Cerebellar nuclear complex (tissue), 1 donor: ENCODE data around the gene SERPINH1.

ENCODE experiments used
- DNase-seq, 2 experiments: peaks; one replicate each; lab custom pipeline; 2025; lab: John Stamatoyannopoulos, UW

SERPINH1 gene

GRCh38 chr11:75562048-75562835, at the start of gene SERPINH1:
Gene SERPINH1, plus strand, starts transcription at chr11:75562253. Its CDS starts 4,097 bp downstream, at chr11:75566350.
- DNase-seq, result no peak

GRCh38 chr11:75513250-75513649, 48.8 kb upstream of the SERPINH1 start:
- no peak for DNase-seq

- no peak for DNase-seq
Observed at GRCh38 chr11:75514596-75514995, 47.5 kb upstream of the SERPINH1 start.

- DNase-seq, result no peak
Observed at GRCh38 chr11:75516140-75516539, 45.9 kb upstream of the SERPINH1 start.

- no peak for DNase-seq
Observed at GRCh38 chr11:75516886-75517285, 45.2 kb upstream of the SERPINH1 start.

GRCh38 chr11:75518204-75518549, 43.9 kb upstream of the SERPINH1 start:
- DNase-seq, result no peak

- DNase-seq, result peak; percentile 83 to 86
Observed at GRCh38 chr11:75518771-75519653, 43.0 kb upstream of the SERPINH1 start.

- no peak for DNase-seq
Observed at GRCh38 chr11:75520688-75521087, 41.4 kb upstream of the SERPINH1 start.

GRCh38 chr11:75522286-75523044, 39.6 kb upstream of the SERPINH1 start:
- no peak for DNase-seq

GRCh38 chr11:75523189-75523588, 38.9 kb upstream of the SERPINH1 start:
- DNase-seq, result no peak

- DNase-seq, result no peak
Observed at GRCh38 chr11:75523811-75524664, 38.0 kb upstream of the SERPINH1 start.

- no peak for DNase-seq
Observed at GRCh38 chr11:75524665-75525432, 37.2 kb upstream of the SERPINH1 start.

- no peak for DNase-seq
Observed at GRCh38 chr11:75525433-75526191, 36.4 kb upstream of the SERPINH1 start, which contains the start of gene GDPD5. Gene GDPD5, minus strand, starts transcription at chr11:75525941. Its CDS starts 48,206 bp downstream, at chr11:75477735.

- no peak for DNase-seq
Observed at GRCh38 chr11:75526192-75526541, 35.9 kb upstream of the SERPINH1 start.

- no peak for DNase-seq
Observed at GRCh38 chr11:75527130-75527529, 34.9 kb upstream of the SERPINH1 start.

- DNase-seq, result no peak
Observed at GRCh38 chr11:75527938-75528735, 33.9 kb upstream of the SERPINH1 start.

- DNase-seq, result no peak
Observed at GRCh38 chr11:75530577-75530976, 31.5 kb upstream of the SERPINH1 start.

GRCh38 chr11:75531325-75531724, 30.7 kb upstream of the SERPINH1 start:
- no peak for DNase-seq
